GM21825 (cell line): Measurements from ENCODE around the gene THSD7B.
"Not testable (repeated sequence)": the region's sequence is repeated elsewhere in the genome, so short reads cannot be mapped to it uniquely, and the experiment has no call there.

Experiments
- ATAC-seq: cut with Tn5 transposase; IDR thresholded peaks from one replicate; pipeline ENCODE4 v1.9.1; 2021; ENCODE audit warnings: mild to moderate bottlenecking, moderate library complexity; ENCODE audit not compliant: unreplicated experiment

The THSD7B gene

DNA sequence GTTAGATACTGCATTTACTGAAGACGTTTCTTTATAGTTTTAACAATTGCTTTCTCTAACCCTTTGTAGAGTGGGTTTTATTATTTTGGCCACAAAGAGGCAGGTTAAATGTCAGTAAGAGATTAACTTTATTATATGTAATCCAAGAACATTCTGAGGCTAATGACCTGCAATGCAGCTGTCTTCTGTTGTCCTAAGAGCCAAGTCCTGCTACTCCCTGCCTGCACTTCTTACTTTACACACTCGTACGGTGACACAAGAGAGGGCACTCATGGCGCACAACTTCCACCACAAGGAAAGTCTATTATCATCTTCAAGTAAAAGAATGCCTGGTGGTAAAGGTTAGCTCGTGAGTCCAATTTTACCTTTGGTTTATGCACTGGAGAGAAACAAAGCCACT is 727.9 kb downstream of the THSD7B start:
- ATAC-seq, result no peak

DNA sequence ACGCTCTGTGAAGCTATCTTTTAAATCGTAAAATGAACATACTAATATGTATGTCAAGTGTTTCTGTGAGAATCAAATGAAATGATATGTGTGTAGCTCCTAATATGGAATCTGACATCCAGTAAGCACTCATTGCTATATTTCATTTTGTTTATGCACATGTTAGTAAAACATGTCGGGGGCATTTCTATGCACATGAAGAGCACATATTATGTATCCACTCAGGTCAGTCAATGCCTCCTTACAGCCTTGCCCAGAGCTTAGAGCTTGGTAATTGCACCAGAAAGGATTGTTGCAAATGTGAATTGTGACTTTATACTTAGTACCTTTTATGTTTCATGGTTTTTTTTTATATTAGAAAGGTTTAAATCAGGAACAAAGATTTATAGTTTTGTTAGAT is 735.3 kb downstream of the THSD7B start:
- no peak for ATAC-seq

DNA sequence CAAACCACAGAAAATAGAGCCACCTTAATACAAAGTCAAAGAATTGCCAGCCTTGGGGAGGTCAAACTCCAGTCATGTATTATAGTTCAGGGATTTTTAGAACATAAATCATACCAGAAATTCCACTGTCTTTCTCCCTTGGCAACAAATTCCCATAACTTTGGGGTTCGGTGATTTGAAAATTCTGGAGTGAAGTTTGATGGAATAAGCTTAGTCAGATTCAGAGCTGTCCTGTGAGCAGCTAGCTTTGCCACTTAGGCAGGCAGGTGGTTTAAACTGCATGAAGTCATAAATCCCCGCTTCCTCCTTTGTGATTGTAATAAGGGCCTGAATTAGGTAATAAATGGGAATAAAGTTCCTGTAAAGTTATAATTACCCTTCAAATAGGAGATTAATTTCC is 741.9 kb downstream of the THSD7B start:
- no peak for ATAC-seq

DNA sequence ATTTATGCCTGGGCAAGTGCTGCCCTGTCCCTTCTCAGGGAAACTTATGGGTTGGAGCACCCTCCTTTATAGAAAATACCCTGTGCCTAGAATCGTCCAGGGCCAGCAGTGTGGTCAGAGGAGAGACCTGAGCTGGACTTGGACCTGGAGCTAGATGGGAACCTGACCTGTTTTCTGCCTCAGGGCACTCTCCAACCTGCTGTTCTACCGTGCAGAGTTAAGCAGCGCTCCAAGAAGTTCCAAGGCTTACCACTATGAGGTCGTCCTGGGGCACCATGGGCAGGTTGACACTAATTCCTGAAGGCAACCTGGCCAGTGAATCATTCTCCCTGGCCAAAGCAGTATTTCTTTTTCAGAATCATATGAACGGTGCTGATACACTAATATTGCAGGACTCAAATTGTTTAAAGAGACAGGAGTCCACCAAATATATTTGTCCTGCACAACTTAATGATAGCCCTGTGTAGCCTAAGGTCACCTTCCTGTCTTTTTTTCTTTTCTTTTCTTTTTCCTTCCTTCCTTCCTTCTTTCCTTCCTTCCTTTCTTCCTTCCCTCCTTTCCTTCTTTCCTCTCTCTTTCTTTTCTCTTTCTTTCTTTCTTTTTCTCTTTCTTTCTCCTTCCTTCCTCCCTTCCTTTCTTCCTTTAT is 743.5 kb downstream of the THSD7B start:
- ATAC-seq, result no peak

DNA sequence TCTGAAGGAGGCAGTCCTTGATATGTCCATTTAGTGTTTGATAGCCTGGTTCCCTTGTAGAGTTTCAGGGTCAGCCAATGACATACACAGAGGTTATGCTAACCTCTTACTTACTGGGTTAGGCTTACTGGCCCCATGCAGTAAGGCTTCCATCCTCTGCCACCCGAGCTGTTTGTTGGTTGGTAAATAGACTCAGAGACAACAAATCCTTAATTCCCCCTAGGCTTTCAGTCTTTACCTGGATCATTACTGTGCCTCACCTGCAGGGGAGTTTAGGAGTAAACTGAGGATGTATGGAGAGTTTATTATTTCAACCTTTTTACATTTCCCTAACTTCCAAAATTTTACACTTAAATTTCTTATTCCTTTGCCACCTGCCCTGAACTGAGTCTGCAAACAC is 746.2 kb downstream of the THSD7B start:
- ATAC-seq, result no peak

DNA sequence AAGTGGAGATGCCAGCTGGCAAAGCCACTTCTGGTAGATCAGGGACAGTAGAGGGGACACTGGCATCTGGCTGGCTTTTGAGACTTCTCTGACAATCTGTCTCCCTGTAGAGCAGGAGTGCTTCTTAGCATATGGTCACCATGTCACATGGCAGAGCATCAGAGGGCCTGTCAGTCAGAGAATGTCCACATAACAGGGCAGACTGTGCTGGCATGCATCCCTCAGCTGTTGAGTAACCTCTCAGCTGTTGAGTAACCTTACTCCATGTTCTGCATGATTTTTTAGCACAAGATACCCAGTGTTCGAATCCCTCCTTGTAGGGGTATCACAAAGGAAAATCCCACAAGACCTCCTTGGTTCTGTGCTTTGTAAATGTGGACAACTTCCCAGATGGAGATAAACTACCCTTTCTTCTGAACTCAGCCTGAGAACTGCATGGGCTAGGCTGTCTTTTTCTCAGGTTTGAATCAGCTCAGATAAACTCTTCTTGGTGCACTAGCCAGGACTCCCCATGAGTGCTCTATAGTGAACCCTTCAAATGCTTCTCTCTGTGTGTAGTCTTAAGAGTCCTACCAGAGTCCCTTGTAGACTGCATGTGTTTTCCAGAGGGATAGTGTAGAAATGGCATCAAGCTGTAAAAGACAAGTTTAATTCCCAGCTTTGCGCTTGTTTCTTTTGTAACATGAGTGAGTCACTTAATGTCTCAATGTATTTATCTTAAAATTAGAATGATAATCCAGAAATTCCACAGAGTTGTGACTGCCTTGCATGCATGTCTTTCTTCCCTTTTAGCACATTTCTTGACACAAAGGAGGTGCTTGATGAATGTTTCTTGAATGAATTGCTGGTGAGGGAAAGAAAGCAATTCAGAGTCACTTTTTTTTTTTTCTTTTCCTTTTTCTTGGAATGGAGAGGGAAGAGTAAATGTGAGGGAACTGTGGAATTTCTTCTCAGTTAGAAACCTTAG is 756.6 kb downstream of the THSD7B start:
- no peak for ATAC-seq

DNA sequence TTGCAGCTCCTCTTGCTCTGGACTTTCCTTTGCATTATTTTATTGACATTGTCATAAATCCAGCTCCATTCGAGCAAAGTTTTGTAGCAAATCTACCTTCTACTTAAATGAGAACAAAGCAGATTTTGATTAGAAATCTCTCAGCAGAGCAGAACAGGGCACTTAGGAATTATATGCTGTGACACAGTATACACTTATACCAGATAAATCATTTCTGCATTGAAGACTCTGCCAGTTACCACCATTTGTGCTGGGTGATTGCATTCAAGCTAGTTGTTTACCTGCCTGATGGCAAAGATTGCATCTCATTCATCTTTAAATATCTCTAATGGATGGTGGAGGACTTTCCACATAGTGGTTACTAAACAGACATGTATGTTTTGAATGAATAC is 757.3 kb downstream of the THSD7B start:
- no peak for ATAC-seq

DNA sequence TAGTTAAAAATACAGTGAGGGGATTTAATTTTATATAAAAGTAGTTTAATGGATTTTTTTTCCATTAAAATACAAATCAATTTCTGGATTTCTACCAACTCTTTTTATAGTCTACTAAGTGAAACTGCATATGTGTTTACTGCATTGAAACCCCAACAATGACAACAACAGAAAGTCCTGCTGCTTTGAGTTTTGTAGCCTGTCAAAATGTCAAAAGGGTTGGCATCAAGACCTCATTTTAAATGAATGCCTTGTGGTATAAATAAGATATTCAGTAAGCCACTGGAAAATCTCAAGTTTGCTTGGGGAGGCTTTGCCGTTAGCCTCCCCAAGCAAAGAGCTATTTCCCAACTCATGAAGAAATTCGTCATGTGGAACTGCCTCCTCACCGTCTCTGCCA is 758.6 kb downstream of the THSD7B start:
- no peak for ATAC-seq

DNA sequence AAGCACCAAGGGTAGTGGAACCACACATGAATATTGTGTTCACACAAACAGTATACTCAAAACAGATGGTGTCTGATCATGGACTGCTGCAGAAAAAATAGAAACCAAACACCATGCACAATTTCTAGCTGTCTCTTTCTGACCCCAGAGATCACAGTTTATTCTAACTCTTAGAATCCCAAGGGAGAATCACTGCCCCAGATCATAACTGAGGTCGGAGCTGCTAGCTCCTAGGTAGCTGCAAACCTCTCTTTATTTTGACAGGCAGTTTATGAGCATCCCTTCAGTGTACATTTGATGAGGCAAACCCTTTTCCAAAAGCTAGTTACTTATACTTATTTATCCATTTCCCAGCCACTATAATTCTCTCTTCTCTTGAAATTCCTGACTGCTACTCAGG is 759.8 kb downstream of the THSD7B start:
- ATAC-seq, result no peak

DNA sequence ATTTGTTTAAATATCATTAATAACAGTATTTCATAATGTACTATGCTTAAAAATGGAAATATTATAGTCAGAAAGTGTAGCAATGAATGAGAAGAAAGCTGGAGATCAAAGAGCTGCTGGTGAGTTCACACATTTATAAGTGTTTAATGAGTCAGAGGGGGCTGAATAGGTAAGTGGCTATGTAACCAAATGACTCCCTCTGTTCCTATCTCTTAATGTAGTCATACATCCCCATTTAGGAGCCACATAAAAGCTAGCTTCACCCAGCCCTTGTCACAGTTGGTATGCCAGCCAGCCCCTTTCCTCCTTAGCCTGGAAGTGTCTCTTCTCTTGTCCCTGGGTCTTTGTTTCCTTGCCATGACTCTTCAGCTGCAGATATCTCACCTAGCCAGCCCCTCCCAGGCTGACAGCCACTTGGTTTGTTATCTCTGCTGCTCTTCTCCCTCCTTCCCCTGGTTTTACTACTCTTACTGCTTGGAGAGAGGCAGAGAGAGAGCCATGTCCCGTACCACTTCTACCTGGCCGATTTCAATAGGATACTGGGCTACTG is 760.4 kb downstream of the THSD7B start:
- no peak for ATAC-seq

DNA sequence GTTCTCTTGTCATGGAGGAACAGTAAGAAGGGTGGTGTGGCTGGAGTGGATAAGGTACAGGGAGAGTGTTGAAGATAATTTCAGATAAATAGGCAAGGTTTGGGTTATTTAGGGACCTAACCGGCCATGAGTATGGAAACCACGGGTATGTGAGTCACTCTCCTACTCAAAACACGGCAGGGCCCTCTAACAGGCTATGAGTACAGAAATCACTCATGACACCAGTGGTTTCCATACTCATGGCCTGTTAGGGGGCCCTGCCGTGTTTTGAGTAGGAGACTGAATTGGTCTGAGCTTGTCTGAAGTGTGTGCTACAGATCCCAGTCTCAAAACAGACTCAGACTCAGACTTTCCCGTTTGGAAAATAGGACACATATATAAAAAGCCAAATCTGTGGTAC is 770.6 kb downstream of the THSD7B start:
- ATAC-seq, result no peak

DNA sequence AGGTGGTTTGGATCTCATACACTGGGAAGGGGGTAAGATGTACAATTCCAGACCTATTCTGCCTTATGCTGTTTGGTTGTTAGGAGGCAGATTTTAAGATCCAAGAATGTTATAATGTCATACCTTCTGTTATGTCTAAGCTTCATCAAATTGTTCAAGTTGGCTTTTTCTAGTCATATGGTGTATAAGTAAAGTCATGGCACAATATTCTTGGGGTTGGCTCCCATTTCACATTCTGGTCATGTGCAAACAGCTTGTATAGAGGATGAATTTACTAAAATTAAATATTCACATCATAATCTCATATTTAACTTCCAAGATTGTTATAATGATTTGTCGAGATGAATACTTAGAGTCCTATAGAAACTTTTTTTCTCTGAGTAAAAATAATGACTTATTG is 774.0 kb downstream of the THSD7B start:
- no peak for ATAC-seq

DNA sequence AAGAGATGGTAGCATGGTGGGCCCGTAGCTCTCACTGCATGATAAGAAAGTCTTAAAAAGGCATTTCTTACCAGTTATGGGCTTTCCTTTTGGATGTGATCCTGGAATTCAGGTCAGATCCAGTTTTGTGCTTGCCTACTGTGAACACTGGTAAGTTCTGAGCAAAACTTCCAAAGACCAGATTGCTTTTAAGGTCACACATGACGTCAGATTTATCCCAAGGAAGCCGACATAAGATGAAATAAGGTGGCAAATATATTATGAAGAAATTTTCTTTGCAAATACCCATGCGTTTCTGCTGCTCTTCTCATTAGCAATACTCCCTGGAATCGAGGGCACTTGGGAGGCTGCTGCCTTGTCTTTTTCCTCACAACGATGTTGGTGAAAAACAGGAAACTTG is 782.5 kb downstream of the THSD7B start:
- no peak for ATAC-seq

DNA sequence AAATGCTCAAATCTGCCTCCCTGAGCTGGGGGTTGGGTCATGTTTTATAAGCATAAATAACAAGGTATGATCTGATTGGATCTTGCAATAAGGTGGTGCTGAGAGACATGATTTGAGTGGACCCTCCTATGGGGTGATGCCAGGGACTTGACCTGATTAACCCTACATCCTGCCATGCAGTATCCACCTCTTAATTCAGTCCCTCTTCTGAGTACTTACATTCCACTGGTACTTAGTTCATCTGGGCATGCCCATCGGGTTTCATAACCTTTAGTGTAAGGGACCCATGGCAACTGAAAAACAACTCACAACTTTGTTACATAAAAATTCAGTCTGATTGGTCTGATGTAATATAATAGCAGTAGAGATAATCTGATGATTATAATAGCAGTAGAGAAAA is 801.0 kb downstream of the THSD7B start:
- ATAC-seq, result no peak

DNA sequence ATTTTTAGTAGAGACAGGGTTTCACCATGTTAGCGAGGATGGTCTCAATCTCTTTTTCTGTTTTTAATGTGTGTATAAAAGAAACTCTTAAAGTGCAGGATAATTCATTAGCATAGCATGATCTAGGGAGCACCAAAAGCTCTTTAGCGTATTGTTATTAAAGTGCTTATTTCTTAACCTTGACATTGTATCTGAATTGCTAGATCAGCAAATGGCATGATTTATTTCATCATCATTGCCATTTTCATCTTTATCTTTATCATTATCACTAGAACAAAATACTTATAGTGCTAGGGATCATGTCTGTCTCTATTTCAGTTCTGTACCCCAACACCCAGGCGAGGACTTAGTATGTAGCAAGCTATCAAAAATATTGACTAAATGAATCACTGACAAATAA is 805.1 kb downstream of the THSD7B start:
- no peak for ATAC-seq

DNA sequence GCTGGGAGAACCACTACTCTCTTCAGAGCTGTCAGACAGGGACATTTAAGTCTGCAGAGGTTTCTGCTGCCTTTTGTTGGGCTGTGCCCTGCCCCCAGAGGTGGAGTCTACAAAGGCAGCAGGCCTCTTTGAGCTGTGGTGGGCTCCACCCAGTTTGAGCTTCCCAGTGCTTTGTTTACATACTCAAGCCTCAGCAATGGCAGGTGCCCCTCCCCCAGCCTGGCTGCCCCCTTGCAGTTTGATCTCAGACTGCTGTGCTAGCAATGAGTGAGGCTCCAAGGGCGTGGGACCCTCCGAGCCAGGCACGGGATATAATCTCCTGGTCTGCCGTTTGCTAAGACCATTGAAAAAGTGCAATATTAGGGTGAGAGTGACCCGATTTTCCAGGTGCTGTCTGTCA is 822.5 kb downstream of the THSD7B start:
- not testable (repeated sequence) for ATAC-seq

DNA sequence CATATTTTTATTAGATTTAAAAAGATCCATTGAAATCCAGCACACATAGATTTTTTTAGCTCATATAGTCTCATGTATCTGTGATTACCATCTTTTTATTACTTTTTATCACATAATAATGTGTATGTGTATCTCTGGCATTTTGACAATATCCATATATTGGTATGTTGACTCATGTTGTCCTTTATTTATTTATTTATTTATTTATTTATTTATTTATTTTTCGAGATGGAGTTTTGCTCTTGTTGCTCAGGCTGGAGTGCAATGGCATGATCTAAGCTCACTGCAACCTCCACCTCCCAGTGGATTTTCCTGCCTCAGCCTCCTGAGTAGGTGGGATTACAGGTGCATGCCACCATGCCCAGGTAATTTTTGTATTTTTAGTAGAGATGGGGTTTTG is 823.2 kb downstream of the THSD7B start:
- not testable (repeated sequence) for ATAC-seq

DNA sequence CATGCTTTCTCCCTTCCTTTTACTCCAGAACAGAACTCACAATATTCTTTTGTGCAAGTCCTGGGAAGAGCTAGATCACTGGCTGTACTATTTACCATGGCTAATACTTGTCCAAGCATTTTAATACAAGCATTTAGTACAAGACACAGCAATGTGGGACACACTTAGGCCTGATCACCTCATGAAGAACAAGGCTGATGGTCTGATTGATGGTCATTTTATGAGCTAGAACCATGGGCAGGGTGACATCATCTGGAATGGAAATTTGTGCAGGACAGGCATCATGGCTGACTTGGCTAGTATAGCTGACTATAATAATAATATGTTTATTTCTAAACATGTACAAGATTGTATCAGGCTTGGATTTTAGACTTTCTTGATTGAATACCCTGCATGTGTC is 824.8 kb downstream of the THSD7B start:
- ATAC-seq, result no peak

DNA sequence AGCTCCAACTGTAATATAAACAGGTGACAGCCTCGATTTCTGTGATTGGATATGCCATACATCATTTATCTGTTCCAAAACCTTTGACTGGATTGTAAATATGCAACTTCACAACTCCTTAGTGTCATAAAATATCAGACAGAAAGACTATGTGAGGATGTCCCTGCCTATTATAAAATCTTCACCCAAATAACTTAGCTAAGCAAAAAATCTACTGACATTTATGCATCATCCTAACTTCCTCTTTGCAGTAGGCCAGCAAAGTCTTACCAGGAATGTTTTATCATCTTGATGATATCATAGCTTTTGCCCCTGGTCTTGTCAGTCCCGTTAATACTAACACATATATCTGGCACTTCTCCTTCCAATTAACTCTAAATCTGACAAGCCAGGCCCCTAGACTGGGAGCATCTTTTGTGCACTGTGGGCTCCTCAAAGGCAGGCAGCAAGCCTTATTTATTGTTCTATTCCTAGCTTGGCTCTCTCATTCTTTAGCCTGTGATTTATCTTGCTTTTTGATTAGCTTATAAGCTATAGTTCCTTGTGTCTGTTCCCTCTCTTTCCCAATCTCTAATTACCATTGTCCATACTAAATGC is 842.5 kb downstream of the THSD7B start:
- ATAC-seq, result no peak

DNA sequence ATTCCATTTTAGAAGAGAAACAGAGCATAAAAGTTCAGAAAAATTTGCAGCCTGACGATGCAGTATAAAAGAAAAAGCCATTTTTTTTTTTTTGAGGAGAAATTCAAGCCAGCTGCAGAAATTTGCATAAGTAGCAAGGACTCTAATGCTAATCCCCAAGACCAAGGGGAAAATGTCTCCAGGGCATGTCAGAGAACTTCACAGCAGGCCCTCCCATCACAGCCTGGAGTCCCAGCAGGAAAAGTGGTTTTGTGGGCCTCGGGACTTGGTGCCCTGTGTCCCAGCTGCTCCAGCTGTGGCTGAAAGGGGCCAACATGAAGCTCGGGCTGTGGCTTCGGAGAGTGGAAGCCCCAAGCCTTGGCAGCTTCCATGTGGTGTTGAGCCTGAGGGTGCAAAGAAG is 873.6 kb downstream of the THSD7B start:
- no peak for ATAC-seq

DNA sequence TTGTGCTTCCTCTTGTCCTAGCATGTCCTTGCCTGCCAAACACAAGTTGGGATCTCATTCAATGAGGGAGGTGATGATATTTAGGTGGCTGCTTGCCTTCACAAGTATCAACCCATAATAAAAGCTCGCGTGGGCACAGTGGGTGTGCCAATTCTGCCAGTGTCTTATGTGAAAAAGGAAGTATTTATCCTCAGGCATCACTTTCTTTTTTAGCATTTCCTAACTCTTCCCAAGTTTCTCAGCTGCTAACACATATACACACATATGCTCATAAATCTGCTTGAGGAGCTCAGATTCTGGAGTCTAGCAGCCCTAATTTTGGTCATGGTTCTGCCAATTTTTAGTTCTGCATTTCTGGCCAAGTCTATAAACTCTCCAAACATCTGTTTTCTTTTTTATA is 879.4 kb downstream of the THSD7B start:
- no peak for ATAC-seq

DNA sequence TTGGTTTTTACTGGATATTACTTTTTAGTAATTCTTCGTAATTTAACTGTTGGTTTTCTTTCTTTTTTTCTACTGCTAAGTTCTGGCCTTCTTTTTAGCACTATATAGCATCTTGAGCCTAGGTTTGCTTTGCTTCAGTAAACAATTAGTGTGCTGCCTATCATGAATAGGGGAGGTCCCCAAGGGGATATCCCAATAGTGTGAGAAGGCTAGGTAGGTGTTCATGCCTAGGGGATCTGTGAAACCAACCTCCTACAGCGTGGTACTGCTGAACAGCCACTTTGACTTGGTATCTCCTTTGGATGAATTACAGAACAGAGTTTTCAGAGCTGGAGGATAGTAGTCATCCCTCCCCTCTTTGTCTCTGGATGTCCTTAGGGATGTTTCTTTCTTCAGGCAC is 888.7 kb downstream of the THSD7B start:
- no peak for ATAC-seq
